ENCODE data around the gene SELENOV.

Gene SELENOV

DNA sequence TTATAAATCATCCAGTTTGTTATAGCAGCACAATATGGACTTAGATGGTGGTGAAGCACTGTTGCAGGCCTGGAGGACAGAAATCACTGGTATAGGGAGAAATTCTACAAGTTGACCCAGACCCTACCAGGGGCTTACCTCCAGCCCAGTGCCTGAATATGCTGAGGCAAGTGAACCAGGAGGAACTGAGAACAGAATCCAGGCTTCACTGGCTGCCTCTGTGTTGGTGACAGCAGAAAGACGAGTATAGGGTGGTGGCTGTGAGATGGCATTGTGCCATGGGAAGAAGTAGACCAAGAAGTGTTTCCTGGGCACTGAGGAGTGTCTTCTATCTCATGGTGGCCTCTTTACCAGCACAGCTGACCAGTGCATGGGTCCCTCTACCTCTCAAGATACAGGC lies 40.9 kb downstream of the SELENOV start:
- Histone ChIP-seq H2AFZ (ENCODE audit: low read length) (no peak overlapping the region), H4K20me1 (ENCODE audit: insufficient read depth, low read length, poor library complexity, severe bottlenecking) (no peaks in the 10 kb centered on the region), H3F3A (ENCODE audit: low read depth) (no peaks in the 10 kb centered on the region), H3K9ac (ENCODE audit: low read depth, low read length, poor library complexity, severe bottlenecking) (no peak overlapping the region), H3K79me2 (ENCODE audit: insufficient read depth, low read length) (no peaks in the 10 kb centered on the region), H3K4me3 (ENCODE audit: low read length, poor library complexity, severe bottlenecking) (no peak overlapping the region), H3K4me1 (ENCODE audit: insufficient read depth, low read length, poor library complexity, severe bottlenecking) (peaks cover 8% of the 10 kb centered on the region), H3K9me3 (ENCODE audit: insufficient read depth, low read depth, low read length) (no peaks in the 10 kb centered on the region), H3K4me2 (ENCODE audit: low read depth, low read length, poor library complexity, severe bottlenecking) (no peak overlapping the region), H3K27me3 (ENCODE audit: insufficient read depth, low read length, poor library complexity, severe bottlenecking) (no peaks in the 10 kb centered on the region), H3K36me3 (ENCODE audit: insufficient read depth, low read length) (no peaks in the 10 kb centered on the region), H3K9me2 (replicated peaks; ENCODE audit: low read depth, low read length) (no peaks in the 10 kb centered on the region)
- TF ChIP-seq EZH2phosphoT487 (IDR thresholded peaks at IDR 0.05; ENCODE audit: borderline replicate concordance) (no peak), CTCF (conservative IDR thresholded peaks at IDR 0.05; ENCODE audit: low read length) (no peak)

- Histone ChIP-seq H3K4me1 (ENCODE audit: insufficient read depth, low read length, poor library complexity, severe bottlenecking) (peaks cover 8% of the 10 kb centered on the region), H3K27me3 (ENCODE audit: insufficient read depth, low read length, poor library complexity, severe bottlenecking) (no peaks in the 10 kb centered on the region), H3K4me2 (ENCODE audit: low read depth, low read length, poor library complexity, severe bottlenecking) (peak overlapping the region; percentile 72), H3K9me2 (replicated peaks; ENCODE audit: low read depth, low read length) (no peaks in the 10 kb centered on the region), H4K20me1 (ENCODE audit: insufficient read depth, low read length, poor library complexity, severe bottlenecking) (no peaks in the 10 kb centered on the region), H3K79me2 (ENCODE audit: insufficient read depth, low read length) (no peaks in the 10 kb centered on the region), H3K9ac (ENCODE audit: low read depth, low read length, poor library complexity, severe bottlenecking) (peak overlapping the region; percentile 19), H3K9me3 (ENCODE audit: insufficient read depth, low read depth, low read length) (no peaks in the 10 kb centered on the region), H2AFZ (ENCODE audit: low read length) (peak overlapping the region; percentile 77), H3K36me3 (ENCODE audit: insufficient read depth, low read length) (no peaks in the 10 kb centered on the region), H3F3A (ENCODE audit: low read depth) (no peaks in the 10 kb centered on the region), H3K4me3 (ENCODE audit: low read length, poor library complexity, severe bottlenecking) (peak overlapping the region; percentile 51)
- TF ChIP-seq EZH2phosphoT487 (IDR thresholded peaks at IDR 0.05; ENCODE audit: borderline replicate concordance) (no peak), CTCF (conservative IDR thresholded peaks at IDR 0.05; ENCODE audit: low read length) (no peak)
These were observed 43.1 kb downstream of the SELENOV start for GRCh38 chr19:39557811-39558623.

- Histone ChIP-seq H3K4me2 (ENCODE audit: low read depth, low read length, poor library complexity, severe bottlenecking) (peak overlapping the region; percentile 72), H2AFZ (ENCODE audit: low read length) (peak overlapping the region; percentile 77; the same call in 1 of the 2 replicates), H3F3A (ENCODE audit: low read depth) (no peaks in the 10 kb centered on the region)
These were observed 43.7 kb downstream of the SELENOV start for GRCh38 chr19:39558624-39559117.

More at GRCh38 chr19:39558624-39559117, 43.7 kb downstream of the SELENOV start:
- peak overlapping the region; percentile 51 for H3K4me3 ChIP-seq (ENCODE audit: low read length, poor library complexity, severe bottlenecking)
- TF ChIP-seq CTCF (conservative IDR thresholded peaks at IDR 0.05; ENCODE audit: low read length) (no peak), EZH2phosphoT487 (IDR thresholded peaks at IDR 0.05; ENCODE audit: borderline replicate concordance) (no peak)
- no peaks in the 10 kb centered on the region for H3K79me2 ChIP-seq (ENCODE audit: insufficient read depth, low read length)
- H3K9me3 ChIP-seq (ENCODE audit: insufficient read depth, low read depth, low read length): no peaks in the 10 kb centered on the region
- H3K4me1 ChIP-seq (ENCODE audit: insufficient read depth, low read length, poor library complexity, severe bottlenecking): peaks cover 8% of the 10 kb centered on the region
- H3K9me2 ChIP-seq (replicated peaks; ENCODE audit: low read depth, low read length): no peaks in the 10 kb centered on the region
- H3K27me3 ChIP-seq (ENCODE audit: insufficient read depth, low read length, poor library complexity, severe bottlenecking): no peaks in the 10 kb centered on the region
- no peaks in the 10 kb centered on the region for H3K36me3 ChIP-seq (ENCODE audit: insufficient read depth, low read length)
- H3K9ac ChIP-seq (ENCODE audit: low read depth, low read length, poor library complexity, severe bottlenecking): no peak overlapping the region
- no peaks in the 10 kb centered on the region for H4K20me1 ChIP-seq (ENCODE audit: insufficient read depth, low read length, poor library complexity, severe bottlenecking)

Data from Loucy (cell line).